Activated CD8-positive, alpha-beta memory T cell treated with anti-CD3 and anti-CD28 coated beads for 4 hours (primary cell): ENCODE data around the gene SUPT20HL1.
"Not testable (repeated sequence)": the region's sequence is repeated elsewhere in the genome, so short reads cannot be mapped to it uniquely, and the experiment has no call there.

Experiments
- DNase-seq, 2 donors: peaks; one replicate each; pipeline ENCODE4 v3.0.0-alpha.2; 2020; ENCODE audit warnings: low read depth in 2 of 2

SUPT20HL1 gene

DNA sequence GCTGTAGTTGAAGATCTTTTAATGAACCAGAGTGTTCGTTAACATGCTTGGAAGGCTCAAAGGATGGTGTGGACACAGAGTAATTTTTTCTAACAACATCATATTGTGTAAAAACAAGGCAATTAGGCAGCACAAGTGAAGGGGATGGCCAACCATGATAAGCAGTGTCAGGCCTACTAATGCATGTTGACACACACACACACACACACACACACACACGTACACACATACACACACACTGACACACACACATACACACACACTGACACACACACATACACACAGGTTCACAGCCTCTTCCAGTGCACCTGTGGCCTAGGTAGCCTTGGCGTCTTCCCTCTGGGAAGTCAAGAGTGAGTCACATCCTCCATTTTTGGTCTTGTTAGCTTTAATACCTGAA, at the start of gene SUPT20HL1:
SUPT20HL1 (plus strand) TSS at position 368 of the 400 bp plus-strand sequence. CDS start 2,122 bp downstream, outside the sequence.
- DNase-seq = no peak

- not testable (repeated sequence) for DNase-seq
These were observed 49.5 kb upstream of the SUPT20HL1 start for GRCh38 chrX:24310916-24311315.

DNA sequence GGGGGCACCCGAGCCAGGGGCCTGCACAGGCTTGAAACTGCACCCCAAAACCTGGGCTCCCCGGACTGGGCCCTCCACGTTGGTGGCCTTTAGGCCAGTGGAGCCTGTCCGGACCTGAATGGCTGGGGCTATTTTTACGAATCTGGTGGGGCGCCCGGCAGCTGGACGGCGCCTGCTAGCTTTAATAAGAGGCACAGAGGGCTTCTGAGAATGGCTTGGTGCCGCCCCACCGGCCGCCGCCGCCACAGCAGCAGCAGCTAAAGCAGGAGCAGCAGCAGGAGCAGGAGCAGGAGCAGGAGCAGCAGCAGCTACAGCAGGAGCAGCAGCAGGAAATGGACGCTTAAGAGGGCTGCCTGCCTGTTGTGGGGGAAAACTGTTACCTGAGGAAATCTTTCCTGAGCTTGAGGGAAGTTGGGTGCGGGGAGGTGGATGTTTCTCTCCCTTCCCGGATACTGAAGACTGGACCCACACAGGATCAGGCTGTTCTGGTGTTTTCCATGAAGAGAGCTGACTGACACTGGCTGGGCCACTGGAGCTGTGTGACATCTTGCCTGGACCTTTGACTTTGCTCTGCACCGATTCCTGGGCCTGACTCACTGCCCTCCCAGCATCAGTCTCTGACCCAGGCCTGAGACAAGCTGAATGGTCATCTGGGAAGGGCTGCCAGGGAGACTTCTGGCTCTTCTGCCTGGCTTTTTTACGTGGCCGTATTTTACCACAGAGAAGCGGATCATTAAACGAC, 48.8 kb upstream of the SUPT20HL1 start:
- DNase-seq = not testable (repeated sequence)

- DNase-seq = not testable (repeated sequence)
These were observed 48.2 kb upstream of the SUPT20HL1 start for GRCh38 chrX:24312249-24312607.

DNA sequence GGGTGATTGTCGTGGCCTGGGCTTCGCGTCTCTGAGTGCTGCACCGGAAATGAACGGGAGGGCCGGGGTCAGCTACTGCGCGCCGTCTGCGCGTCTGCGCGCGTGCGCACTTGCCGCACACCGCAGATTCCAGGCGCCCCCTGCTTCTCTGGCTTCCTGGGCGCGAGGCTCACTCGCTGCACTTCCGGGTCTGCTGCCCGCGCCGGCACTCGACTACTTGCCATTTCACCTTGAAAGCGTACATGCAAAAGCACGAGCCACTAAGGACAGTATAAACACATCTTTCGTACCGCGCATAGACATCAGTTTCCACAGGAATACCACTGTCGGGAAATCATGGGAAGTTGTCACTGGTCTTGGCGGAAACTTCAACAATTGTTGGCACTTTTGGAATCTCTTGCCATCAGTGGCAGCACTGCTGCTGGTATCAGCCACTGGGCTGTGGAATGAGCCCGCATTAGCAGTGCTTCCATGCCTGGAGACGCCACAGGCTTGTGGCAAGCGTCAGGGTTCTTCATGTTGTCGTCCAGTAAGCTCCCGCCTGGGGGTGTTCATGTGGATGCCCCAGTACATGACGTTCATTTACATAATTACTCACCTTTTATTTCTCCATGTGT, 46.3 kb upstream of the SUPT20HL1 start, which contains the start of gene SUPT20HL2:
SUPT20HL2 (minus strand) TSS at position 51 of the 617 bp plus-strand sequence. CDS start 754 bp downstream, outside the sequence.
- no peak for DNase-seq

GRCh38 chrX:24316111-24316510, 44.3 kb upstream of the SUPT20HL1 start:
- DNase-seq = no peak

- DNase-seq = no peak
These were observed 42.9 kb upstream of the SUPT20HL1 start for GRCh38 chrX:24317567-24317966.

GRCh38 chrX:24321741-24322395, 38.6 kb upstream of the SUPT20HL1 start:
- no peak for DNase-seq

DNA sequence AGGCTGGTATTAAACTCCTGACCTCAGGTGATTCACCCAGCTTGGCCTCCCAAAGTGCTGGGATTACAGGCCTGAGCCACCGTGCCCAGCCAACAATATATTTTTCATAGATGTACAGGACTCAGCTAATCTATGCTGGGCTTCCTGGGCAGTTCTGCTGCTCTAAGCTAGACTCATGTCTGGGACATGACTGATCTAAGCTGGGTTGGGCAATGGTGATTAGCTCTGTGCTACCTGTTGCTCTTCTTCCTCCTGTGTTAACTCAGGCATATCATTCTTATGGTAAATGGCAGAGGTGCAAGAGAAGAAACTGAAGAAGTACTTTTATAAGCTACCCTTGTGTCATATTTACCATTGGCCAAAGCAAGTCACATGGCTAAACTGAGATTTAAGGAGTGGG, 35.2 kb upstream of the SUPT20HL1 start:
- DNase-seq = no peak

GRCh38 chrX:24332878-24333277, 27.6 kb upstream of the SUPT20HL1 start:
- no peak for DNase-seq

- no peak for DNase-seq
These were observed 27.1 kb upstream of the SUPT20HL1 start for GRCh38 chrX:24333371-24333770.

GRCh38 chrX:24334461-24334860, 26.0 kb upstream of the SUPT20HL1 start:
- DNase-seq = no peak

DNA sequence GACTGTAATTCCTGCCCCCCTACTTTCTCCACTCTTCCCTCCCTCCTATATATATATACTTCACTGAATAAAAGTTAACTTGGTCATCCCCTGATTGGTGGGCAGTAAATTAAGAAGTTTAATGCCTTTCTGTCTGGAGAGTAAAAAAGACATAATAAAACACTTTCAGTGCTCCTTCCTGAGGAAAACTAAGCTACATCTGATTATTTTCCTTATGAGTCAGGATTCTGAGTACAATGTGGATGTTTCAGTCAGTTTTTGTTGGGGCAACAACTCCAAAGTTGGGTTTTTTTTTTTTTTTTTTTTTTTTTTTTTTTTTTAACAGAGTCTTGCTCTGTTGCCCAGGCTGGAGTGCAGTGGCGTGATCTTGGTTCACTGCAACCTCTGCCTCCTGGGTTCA, 24.6 kb upstream of the SUPT20HL1 start:
- no peak for DNase-seq

GRCh38 chrX:24339911-24340310, 20.5 kb upstream of the SUPT20HL1 start:
- DNase-seq = no peak

DNA sequence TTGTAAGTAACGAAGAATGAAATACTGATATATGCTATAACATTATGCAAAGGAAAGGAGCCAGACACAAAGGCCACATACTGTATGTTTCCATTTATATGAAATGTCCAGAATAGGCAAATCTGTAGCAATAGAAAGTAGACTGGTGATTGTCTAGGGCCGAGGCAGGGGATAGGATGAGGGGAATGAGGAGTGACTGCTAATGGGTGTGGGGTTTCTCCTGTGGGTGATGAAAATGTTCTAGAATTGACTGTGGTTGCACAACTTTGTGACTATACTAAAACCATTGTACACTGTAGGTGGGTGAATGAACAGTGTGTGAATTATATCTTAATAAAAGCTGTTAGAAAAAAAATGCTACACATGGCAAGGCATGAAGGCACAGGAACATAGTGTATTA, 19.9 kb upstream of the SUPT20HL1 start:
- DNase-seq = no peak

GRCh38 chrX:24341795-24342194, 18.6 kb upstream of the SUPT20HL1 start:
- DNase-seq = no peak

GRCh38 chrX:24343719-24344118, 16.7 kb upstream of the SUPT20HL1 start:
- no peak for DNase-seq

- DNase-seq = no peak
These were observed 12.6 kb upstream of the SUPT20HL1 start for GRCh38 chrX:24347881-24348280.

DNA sequence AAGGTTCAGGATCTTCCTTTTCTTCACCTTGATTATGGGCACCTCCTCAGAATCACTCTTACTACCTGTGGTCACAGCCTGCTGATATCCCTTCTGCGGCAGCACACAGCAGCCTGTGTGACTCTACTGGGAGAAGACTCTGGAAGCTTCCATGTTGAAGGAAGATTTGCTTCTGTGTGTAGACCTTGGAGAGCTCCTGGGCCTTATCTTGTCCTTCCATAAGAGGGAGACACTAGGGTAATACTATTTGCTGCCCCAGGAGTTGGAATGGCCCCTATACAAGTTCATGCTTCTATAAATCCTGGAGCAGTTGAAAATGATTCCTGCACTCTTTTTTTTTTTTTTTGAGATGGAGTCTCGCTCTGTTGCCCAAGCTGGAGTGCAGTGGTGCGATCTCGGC, 10.2 kb upstream of the SUPT20HL1 start:
- no peak for DNase-seq

DNA sequence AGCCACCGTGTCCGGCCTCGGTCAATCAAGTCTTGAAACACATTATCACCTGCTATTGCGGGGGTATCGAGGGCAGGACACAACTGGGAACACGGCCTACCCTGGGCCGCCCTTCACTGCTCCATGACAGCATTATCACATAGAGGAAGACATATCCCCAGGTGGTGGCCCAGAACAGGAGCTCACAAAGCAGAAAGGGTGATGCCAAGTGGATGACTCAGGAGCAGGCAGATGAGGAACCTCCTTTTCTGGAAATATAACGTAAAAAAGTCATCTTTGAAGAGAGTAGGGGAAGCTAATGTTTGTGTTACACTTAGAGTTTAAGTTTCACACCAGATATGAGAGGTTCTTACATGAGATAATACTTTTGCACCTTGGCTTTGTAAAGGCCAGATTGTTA, 5.3 kb upstream of the SUPT20HL1 start:
- no peak for DNase-seq

DNA sequence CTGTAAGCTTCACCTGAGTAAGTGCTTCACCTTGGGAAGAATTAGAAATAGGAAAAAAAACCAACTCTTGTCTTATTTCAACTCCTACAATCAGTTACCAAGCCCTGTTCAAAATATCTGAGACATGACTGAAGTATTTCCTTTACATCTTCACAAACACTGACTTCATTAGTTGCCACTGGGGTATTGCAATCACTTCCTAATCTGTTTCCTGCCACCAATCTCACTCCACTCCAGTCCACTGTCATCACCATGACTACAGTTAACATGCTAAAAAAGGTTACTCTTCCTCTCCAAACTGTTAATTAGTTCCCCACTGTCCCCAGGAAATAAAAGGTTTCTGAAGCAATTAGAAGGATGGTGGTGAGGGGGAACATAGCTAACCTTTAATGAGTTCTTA, 3.3 kb upstream of the SUPT20HL1 start:
- no peak for DNase-seq

DNA sequence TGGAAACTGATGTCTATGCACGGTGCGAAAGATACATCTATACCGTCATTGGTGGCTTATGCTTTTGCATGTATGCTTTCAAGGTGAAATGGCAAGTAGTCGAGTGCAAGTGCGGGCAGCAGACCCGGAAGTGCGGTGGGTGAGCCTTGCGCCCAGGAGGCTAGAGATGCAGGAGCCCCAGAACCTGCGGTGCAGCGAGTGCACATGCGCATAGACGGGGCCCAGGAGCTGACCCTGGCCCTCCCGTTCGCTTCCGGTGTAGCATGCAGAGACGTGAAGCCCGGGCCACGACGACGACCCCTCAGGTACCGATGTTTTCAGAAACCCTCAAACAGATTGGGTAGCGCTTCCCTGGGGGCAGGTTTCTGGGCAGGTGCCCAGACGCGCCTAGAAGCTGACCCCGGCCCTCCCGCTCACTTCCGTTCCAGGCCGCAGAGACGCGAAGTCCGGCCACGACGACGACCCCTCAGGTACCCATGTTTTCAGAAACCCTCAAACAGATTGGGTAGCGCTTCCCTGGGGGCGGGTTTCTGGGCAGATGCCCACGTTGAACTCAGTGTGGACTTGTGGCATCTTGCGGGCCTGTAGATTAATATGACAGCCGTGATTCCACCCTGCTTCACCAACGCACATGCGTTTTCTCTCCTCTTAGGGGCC, 1.8 kb downstream of the SUPT20HL1 start:
- not testable (repeated sequence) for DNase-seq
